G401 (cell line): Measurements from ENCODE around the gene WDTC1. TPM values are rescaled to one million over a fixed set of nuclear protein-coding genes. Genes with fewer than 3 reads are reported as not detected.

Experiments used
- DNase-seq: peaks from one replicate; pipeline ENCODE4 v3.0.0-alpha.2; 2015; ENCODE audit warnings: low spot score
- in situ Hi-C: cut with HindIII; loops from 2 replicates; pipeline ENCODE4 v1.10.0; 2016; ENCODE audit warnings: low sequenced_read_pairs, mixed read lengths
- total RNA-seq: library from RNA; depleted of rRNA; stranded (reverse); fragments of >200 nt; shearing (Covaris generic); gene quantifications from 2 replicates; pipeline ENCODE4 v1.2.3, GENCODE V29; 2014

Gene WDTC1
- total RNA-seq, 1 experiment from 2014 or later: 13.2 TPM

GRCh38 chr1:27298632-27299384 is 64.4 kb downstream of the WDTC1 start:
- in situ Hi-C loops: no loop called here
- peak; percentile 57 for DNase-seq

GRCh38 chr1:27299385-27300271 is 65.2 kb downstream of the WDTC1 start:
- in situ Hi-C loops: no loop called here
- peak; percentile 98 for DNase-seq

GRCh38 chr1:27300341-27301051 is 66.1 kb downstream of the WDTC1 start:
- peak; percentile 96 for DNase-seq
- in situ Hi-C loops: no loop called here

GRCh38 chr1:27301052-27301422 is 66.6 kb downstream of the WDTC1 start:
- no peak for DNase-seq
- in situ Hi-C loops: no loop called here

GRCh38 chr1:27301582-27302199 is 67.3 kb downstream of the WDTC1 start:
- in situ Hi-C loops: no loop called here
- DNase-seq: peak; percentile 61

GRCh38 chr1:27302612-27303011 is 68.2 kb downstream of the WDTC1 start:
- in situ Hi-C loops: no loop called here
- DNase-seq: no peak

- in situ Hi-C loops: no loop called here
- no peak for DNase-seq
Observed at GRCh38 chr1:27303509-27303908, 69.1 kb downstream of the WDTC1 start.

GRCh38 chr1:27306071-27306470 is 71.6 kb downstream of the WDTC1 start:
- in situ Hi-C loops: no loop called here
- DNase-seq: no peak

GRCh38 chr1:27306892-27307761 is 72.7 kb downstream of the WDTC1 start:
- DNase-seq: no peak
- in situ Hi-C loops: no loop called here

GRCh38 chr1:27307874-27308598 is 73.6 kb downstream of the WDTC1 start:
- in situ Hi-C loops: no loop called here
- no peak for DNase-seq

GRCh38 chr1:27314169-27314568 is 79.7 kb downstream of the WDTC1 start:
- no peak for DNase-seq
- in situ Hi-C loops: no loop called here

GRCh38 chr1:27314737-27315136 is 80.3 kb downstream of the WDTC1 start:
- no peak for DNase-seq
- in situ Hi-C loops: no loop called here

GRCh38 chr1:27316860-27317259 is 82.4 kb downstream of the WDTC1 start:
- DNase-seq: no peak
- in situ Hi-C loops: no loop called here

- in situ Hi-C loops: no loop called here
Observed at GRCh38 chr1:27318136-27318535, 83.7 kb downstream of the WDTC1 start.

GRCh38 chr1:27318596-27318995 is 84.2 kb downstream of the WDTC1 start:
- DNase-seq: peak; percentile 99
- in situ Hi-C loops: no loop called here

More at GRCh38 chr1:27318136-27318535, 83.7 kb downstream of the WDTC1 start:
- DNase-seq: no peak

- in situ Hi-C loops: no loop called here
Observed at GRCh38 chr1:27321813-27322568, 87.6 kb downstream of the WDTC1 start, which contains the start of gene TMEM222. TMEM222 (plus strand) TSS chr1:27322163; CDS start chr1:27322198, 35 bp downstream.

More at GRCh38 chr1:27321813-27322568, 87.6 kb downstream of the WDTC1 start, which contains the start of gene TMEM222:
- DNase-seq: peak; percentile 96
